ENCODE measurements around the gene FMOD.

DNA sequence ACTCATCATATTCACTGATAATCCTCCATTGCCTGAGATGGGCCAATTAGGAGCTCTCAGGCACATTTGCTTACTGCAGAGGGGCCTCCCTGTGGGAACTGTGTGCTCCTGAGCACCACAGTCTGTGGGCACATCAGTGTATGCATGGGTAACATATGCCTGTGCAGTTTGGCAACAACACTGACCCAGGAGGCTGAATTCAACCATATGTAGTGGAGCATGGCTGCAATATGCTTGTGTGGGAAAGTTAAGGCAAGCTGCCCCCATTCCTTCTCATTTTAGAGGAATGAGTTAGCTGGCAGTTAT, 11.8 kb upstream of the FMOD start:
- TF ChIP-seq, protein P1, sequence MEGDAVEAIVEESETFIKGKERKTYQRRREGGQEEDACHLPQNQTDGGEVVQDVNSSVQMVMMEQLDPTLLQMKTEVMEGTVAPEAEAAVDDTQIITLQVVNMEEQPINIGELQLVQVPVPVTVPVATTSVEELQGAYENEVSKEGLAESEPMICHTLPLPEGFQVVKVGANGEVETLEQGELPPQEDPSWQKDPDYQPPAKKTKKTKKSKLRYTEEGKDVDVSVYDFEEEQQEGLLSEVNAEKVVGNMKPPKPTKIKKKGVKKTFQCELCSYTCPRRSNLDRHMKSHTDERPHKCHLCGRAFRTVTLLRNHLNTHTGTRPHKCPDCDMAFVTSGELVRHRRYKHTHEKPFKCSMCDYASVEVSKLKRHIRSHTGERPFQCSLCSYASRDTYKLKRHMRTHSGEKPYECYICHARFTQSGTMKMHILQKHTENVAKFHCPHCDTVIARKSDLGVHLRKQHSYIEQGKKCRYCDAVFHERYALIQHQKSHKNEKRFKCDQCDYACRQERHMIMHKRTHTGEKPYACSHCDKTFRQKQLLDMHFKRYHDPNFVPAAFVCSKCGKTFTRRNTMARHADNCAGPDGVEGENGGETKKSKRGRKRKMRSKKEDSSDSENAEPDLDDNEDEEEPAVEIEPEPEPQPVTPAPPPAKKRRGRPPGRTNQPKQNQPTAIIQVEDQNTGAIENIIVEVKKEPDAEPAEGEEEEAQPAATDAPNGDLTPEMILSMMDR (conservative IDR thresholded peaks at IDR 0.05), result no peak
- no peak for TF ChIP-seq EZH2 (IDR thresholded peaks at IDR 0.05; ENCODE audit: low read depth)

Measured in PC-9 (cell line).